ENCODE data around the gene CEBPE. TPM values are rescaled to one million over a fixed set of nuclear protein-coding genes. Genes with fewer than 3 reads are reported as not detected.
"Not testable (repeated sequence)": the region's sequence is repeated elsewhere in the genome, so short reads cannot be mapped to it uniquely, and the experiment has no call there.

The CEBPE gene
- total and polyA plus RNA-seq, 2 donors (not counting 3 experiments of a cell fraction or from before 2014, with no cell fraction given): not detected

GRCh38 chr14:23109769-23110168, 9.3 kb downstream of the CEBPE start:
- no TSS peak for BruUV-seq (replicated peaks)
- Histone ChIP-seq H3K9me1 (replicated peaks; ENCODE audit: control insufficient read depth, extremely low read depth, insufficient read depth, low read length) (no peaks in the 10 kb centered on the region), H3K27me3 (ENCODE audit: control insufficient read depth in 2 of 2, insufficient read depth in 2 of 2, low read length in 2 of 2) (peaks cover 9 to 10% of the 10 kb centered on the region in 2 experiments), H3K79me2 (ENCODE audit: control insufficient read depth, insufficient read depth, low read length) (no peaks in the 10 kb centered on the region), H3K27ac (ENCODE audit: insufficient read depth, low read depth, low read length) (no peak overlapping the region), H3K36me3 (ENCODE audit: control insufficient read depth in 2 of 2, extremely low read depth in 1 of 2, insufficient read depth in 2 of 2, low read length in 2 of 2) (no peaks in the 10 kb centered on the region), H3K4me3 (replicated peaks in 1 of 3; ENCODE audit: insufficient read depth in 1 of 3, low read depth in 1 of 3, low read length in 3 of 3) (no peak overlapping the region), H3K9ac (replicated peaks; ENCODE audit: extremely low read depth, insufficient read depth, low read length) (no peak overlapping the region), H2AFZ (ENCODE audit: low read depth, low read length) (no peak overlapping the region), H3K9me3 (replicated peaks; ENCODE audit: control insufficient read depth, insufficient read depth, low read length) (no peaks in the 10 kb centered on the region), H3K4me2 (ENCODE audit: insufficient read depth, low read length) (no peak overlapping the region), H3K4me1 (ENCODE audit: control insufficient read depth, extremely low read depth, insufficient read depth, low read length) (peaks cover 5% of the 10 kb centered on the region), H4K20me1 (replicated peaks; ENCODE audit: control insufficient read depth, extremely low read depth, insufficient read depth, low read length) (no peaks in the 10 kb centered on the region)
- intact Hi-C loops (cut with micrococcal nuclease) (loop anchor here (1.0 to 5.0 kb wide), 4 partner anchors 32 to 117 kb away; no protein-coding TSS in a partner anchor), dilution Hi-C loops (cut with MboI; ENCODE audit: extremely low pct_ligation_motif_present, low sequenced_read_pairs) (no loop called here)
- CTCF ChIA-PET: interaction anchor here (0.7 to 6.7 kb wide), 17 partner anchors 11 to 136 kb away, joined by 3 to 141 read pairs (median 8); partner anchors contain the start of genes ACIN1, C14orf119 and CDH24
- FAIRE-seq (no peak), DNase-seq (ENCODE audit: low read depth, low spot score) (no peak)
- POLR2A ChIA-PET: interaction anchor here (1.0 to 1.2 kb wide), 2 partner anchors 15 to 38 kb away, joined by 3 to 4 read pairs; partner anchors contain the start of genes ACIN1 and C14orf119
- TF ChIP-seq POLR2A (IDR thresholded peaks at IDR 0.05; ENCODE audit: low read depth, low read length): no peak
- TF ChIP-seq GATA2 (IDR thresholded peaks at IDR 0.05; ENCODE audit: insufficient read depth, insufficient read length, low read depth, low read length): no peak
- TF ChIP-seq POLR2AphosphoS5 (IDR thresholded peaks at IDR 0.05; ENCODE audit: insufficient read depth, low read depth, low read length): no peak

- POLR2A ChIA-PET: not testable (repeated sequence)
These were observed 10.9 kb downstream of the CEBPE start for GRCh38 chr14:23108169-23108568.

GRCh38 chr14:23107620-23108019, 11.4 kb downstream of the CEBPE start:
- intact Hi-C loops (cut with micrococcal nuclease): loop anchor here (5.0 kb wide), 1 partner anchor 115 kb away; no protein-coding TSS in a partner anchor
- H3K9ac ChIP-seq (replicated peaks; ENCODE audit: extremely low read depth, insufficient read depth, low read length); FAIRE-seq; H3K9me1 ChIP-seq (replicated peaks; ENCODE audit: control insufficient read depth, extremely low read depth, insufficient read depth, low read length); H3K4me2 ChIP-seq (ENCODE audit: insufficient read depth, low read length); H3K4me3 ChIP-seq (replicated peaks in 1 of 3; ENCODE audit: insufficient read depth in 1 of 3, low read depth in 1 of 3, low read length in 3 of 3); H3K79me2 ChIP-seq (ENCODE audit: control insufficient read depth, insufficient read depth, low read length); H3K9me3 ChIP-seq (replicated peaks; ENCODE audit: control insufficient read depth, insufficient read depth, low read length); H2AFZ ChIP-seq (ENCODE audit: low read depth, low read length); H3K36me3 ChIP-seq (ENCODE audit: control insufficient read depth in 2 of 2, extremely low read depth in 1 of 2, insufficient read depth in 2 of 2, low read length in 2 of 2); H3K4me1 ChIP-seq (ENCODE audit: control insufficient read depth, extremely low read depth, insufficient read depth, low read length); POLR2A ChIA-PET; H4K20me1 ChIP-seq (replicated peaks; ENCODE audit: control insufficient read depth, extremely low read depth, insufficient read depth, low read length); dilution Hi-C loops (cut with MboI; ENCODE audit: extremely low pct_ligation_motif_present, low sequenced_read_pairs); BruUV-seq (replicated peaks); H3K27ac ChIP-seq (ENCODE audit: insufficient read depth, low read depth, low read length); DNase-seq (ENCODE audit: low read depth, low spot score): not testable (repeated sequence)
- peaks cover 9 to 10% of the 10 kb centered on the region in 2 experiments for H3K27me3 ChIP-seq (ENCODE audit: control insufficient read depth in 2 of 2, insufficient read depth in 2 of 2, low read length in 2 of 2)
- CTCF ChIA-PET: interaction anchor here (6.7 kb wide), 1 partner anchor 120 kb away, joined by 69 read pairs; no protein-coding TSS in a partner anchor

More at GRCh38 chr14:23108169-23108568, 10.9 kb downstream of the CEBPE start:
- H3K9ac ChIP-seq (replicated peaks; ENCODE audit: extremely low read depth, insufficient read depth, low read length); H3K4me2 ChIP-seq (ENCODE audit: insufficient read depth, low read length); DNase-seq (ENCODE audit: low read depth, low spot score); H3K27ac ChIP-seq (ENCODE audit: insufficient read depth, low read depth, low read length); BruUV-seq (replicated peaks); H3K9me3 ChIP-seq (replicated peaks; ENCODE audit: control insufficient read depth, insufficient read depth, low read length); H4K20me1 ChIP-seq (replicated peaks; ENCODE audit: control insufficient read depth, extremely low read depth, insufficient read depth, low read length); H3K9me1 ChIP-seq (replicated peaks; ENCODE audit: control insufficient read depth, extremely low read depth, insufficient read depth, low read length); H3K4me3 ChIP-seq (replicated peaks in 1 of 3; ENCODE audit: insufficient read depth in 1 of 3, low read depth in 1 of 3, low read length in 3 of 3); H3K4me1 ChIP-seq (ENCODE audit: control insufficient read depth, extremely low read depth, insufficient read depth, low read length); H3K36me3 ChIP-seq (ENCODE audit: control insufficient read depth in 2 of 2, extremely low read depth in 1 of 2, insufficient read depth in 2 of 2, low read length in 2 of 2); H2AFZ ChIP-seq (ENCODE audit: low read depth, low read length); FAIRE-seq; H3K79me2 ChIP-seq (ENCODE audit: control insufficient read depth, insufficient read depth, low read length); dilution Hi-C loops (cut with MboI; ENCODE audit: extremely low pct_ligation_motif_present, low sequenced_read_pairs): not testable (repeated sequence)
- CTCF ChIA-PET: interaction anchor here (1.1 to 6.7 kb wide), 9 partner anchors 13 to 121 kb away, joined by 7 to 141 read pairs (median 16); partner anchors contain the start of genes ACIN1 and C14orf119
- peaks cover 9 to 10% of the 10 kb centered on the region in 2 experiments for H3K27me3 ChIP-seq (ENCODE audit: control insufficient read depth in 2 of 2, insufficient read depth in 2 of 2, low read length in 2 of 2)
- intact Hi-C loops (cut with micrococcal nuclease): loop anchor here (5.0 kb wide), 1 partner anchor 116 kb away; no protein-coding TSS in a partner anchor

All from endothelial cell of umbilical vein (primary cell).